Measurements from ENCODE around the gene MYADML2. TPM values are rescaled to one million over a fixed set of nuclear protein-coding genes. Genes with fewer than 3 reads are reported as not detected.

Gene MYADML2
- total and polyA plus RNA-seq, 2 of the 8 experiments (the other 6 are each of a cell fraction or from before 2014, with no cell fraction given) = 0.26 to 0.47 TPM

GRCh38 chr17:81905993-81906392, 41.0 kb downstream of the MYADML2 start (continued):
- TF ChIP-seq USF2 (IDR thresholded peaks at IDR 0.05; ENCODE audit: low read length) = no peak
- no peak for TF ChIP-seq RNF2 (IDR thresholded peaks at IDR 0.05; ENCODE audit: borderline replicate concordance, low read depth, low read length, missing control alignments, poor library complexity, severe bottlenecking)
- no peak for TF ChIP-seq EZH2 (IDR thresholded peaks at IDR 0.05; ENCODE audit: low read depth, low read length, severe bottlenecking)
- no peak for TF ChIP-seq GABPA (IDR thresholded peaks at IDR 0.05; ENCODE audit: borderline replicate concordance, insufficient read depth, low read length)
